ENCODE measurements around the gene MMP17. TPM values are rescaled to one million over a fixed set of nuclear protein-coding genes. Genes with fewer than 3 reads are reported as not detected.

MMP17 gene
- polyA plus RNA-seq, 3 donors, result 2.8 to 78.3 (median 3.0) TPM

- no peaks in the 10 kb centered on the region for H3K9me3 ChIP-seq (replicated peaks in 1 of 2; ENCODE audit: control insufficient read depth in 1 of 2, insufficient read depth in 1 of 2, low read length in 2 of 2)
- no peaks in the 10 kb centered on the region for H3K79me2 ChIP-seq (ENCODE audit: insufficient read depth, low read length)
- DNase-seq, result no peak
- H3K27me3 Mint-ChIP-seq (ENCODE audit: low read depth in 3 of 3), result peaks cover 0 to 2% (median 0%) of the 10 kb centered on the region in 3 donors
- peaks cover 51 to 76% of the 10 kb centered on the region in 2 donors for H3K36me3 ChIP-seq (replicated peaks in 1 of 2; ENCODE audit: control insufficient read depth in 1 of 2, insufficient read depth in 2 of 2, low read length in 2 of 2)
- no CpG with 5 or more reads among the region's 2 CpGs for WGBS (ENCODE audit: insufficient coverage)
- H3K4me3 ChIP-seq (replicated peaks in 1 of 3; ENCODE audit: low read depth in 2 of 3, low read length in 3 of 3), result no peak overlapping the region
- H3K4me1 ChIP-seq (ENCODE audit: control insufficient read depth in 1 of 2, insufficient read depth in 2 of 2, low read length in 2 of 2), result peaks cover 0 to 7% of the 10 kb centered on the region in 2 donors
- peaks cover 63 to 78% of the 10 kb centered on the region in 2 donors for H3K36me3 Mint-ChIP-seq
- H3K27ac ChIP-seq (ENCODE audit: low read depth in 1 of 2, low read length in 2 of 2), result no peak overlapping the region
- no peak overlapping the region for H3K9ac ChIP-seq (ENCODE audit: insufficient read depth, low read length, poor library complexity, severe bottlenecking)
- H3K27me3 ChIP-seq (ENCODE audit: control insufficient read depth in 2 of 2, insufficient read depth in 2 of 2, low read length in 2 of 2), result no peaks in the 10 kb centered on the region
- H3K4me3 Mint-ChIP-seq, result no peak overlapping the region
- no peak for TF ChIP-seq CTCF (IDR thresholded peaks at IDR 0.05)
- H3K27ac Mint-ChIP-seq, result no peak overlapping the region
- peaks cover 9% of the 10 kb centered on the region for H3K4me1 Mint-ChIP-seq
- H4K20me1 ChIP-seq (ENCODE audit: insufficient read depth, low read length), result peaks cover 6% of the 10 kb centered on the region
- no peak overlapping the region for H2AFZ ChIP-seq (ENCODE audit: insufficient read depth, low read depth, low read length, poor library complexity, severe bottlenecking)
- intact Hi-C loops (cut with micrococcal nuclease), result no loop called here
- H3K4me2 ChIP-seq (replicated peaks; ENCODE audit: extremely low read depth, low read length, poor library complexity, severe bottlenecking), result no peak overlapping the region
- no peaks in the 10 kb centered on the region for H3K9me3 Mint-ChIP-seq
These were observed 46.1 kb upstream of the MMP17 start for GRCh38 chr12:131782061-131782460.

- WGBS (ENCODE audit: insufficient coverage), result 16% methylated on average over 5 of the region's 10 CpGs
- peaks cover 9% of the 10 kb centered on the region for H3K4me1 Mint-ChIP-seq
- H4K20me1 ChIP-seq (ENCODE audit: insufficient read depth, low read length), result peaks cover 6% of the 10 kb centered on the region
- no peak overlapping the region for H3K4me2 ChIP-seq (replicated peaks; ENCODE audit: extremely low read depth, low read length, poor library complexity, severe bottlenecking)
- H3K79me2 ChIP-seq (ENCODE audit: insufficient read depth, low read length), result no peaks in the 10 kb centered on the region
- peaks cover 0 to 2% (median 0%) of the 10 kb centered on the region in 3 donors for H3K27me3 Mint-ChIP-seq (ENCODE audit: low read depth in 3 of 3)
- no peak for TF ChIP-seq CTCF (IDR thresholded peaks at IDR 0.05)
- no peaks in the 10 kb centered on the region for H3K27me3 ChIP-seq (ENCODE audit: control insufficient read depth in 2 of 2, insufficient read depth in 2 of 2, low read length in 2 of 2)
- DNase-seq, result peak; percentile 12 to 63 (median 28)
- peak overlapping the region in 3 of 7 donors; percentile 60 to 82 (median 74) for H3K27ac Mint-ChIP-seq
- no peak overlapping the region for H3K9ac ChIP-seq (ENCODE audit: insufficient read depth, low read length, poor library complexity, severe bottlenecking)
- H3K4me3 Mint-ChIP-seq, result no peak overlapping the region
- peaks cover 0 to 7% of the 10 kb centered on the region in 2 donors for H3K4me1 ChIP-seq (ENCODE audit: control insufficient read depth in 1 of 2, insufficient read depth in 2 of 2, low read length in 2 of 2)
- peaks cover 62 to 78% of the 10 kb centered on the region in 2 donors for H3K36me3 Mint-ChIP-seq
- H3K27ac ChIP-seq (ENCODE audit: low read depth in 1 of 2, low read length in 2 of 2), result peak overlapping the region in 1 of 2 donors; percentile 50
- no peaks in the 10 kb centered on the region for H3K9me3 Mint-ChIP-seq
- no peak overlapping the region for H3K4me3 ChIP-seq (replicated peaks in 1 of 3; ENCODE audit: low read depth in 2 of 3, low read length in 3 of 3)
- H3K9me3 ChIP-seq (replicated peaks in 1 of 2; ENCODE audit: control insufficient read depth in 1 of 2, insufficient read depth in 1 of 2, low read length in 2 of 2), result no peaks in the 10 kb centered on the region
- no peak overlapping the region for H2AFZ ChIP-seq (ENCODE audit: insufficient read depth, low read depth, low read length, poor library complexity, severe bottlenecking)
- H3K36me3 ChIP-seq (replicated peaks in 1 of 2; ENCODE audit: control insufficient read depth in 1 of 2, insufficient read depth in 2 of 2, low read length in 2 of 2), result peaks cover 55 to 76% of the 10 kb centered on the region in 2 donors
- intact Hi-C loops (cut with micrococcal nuclease), result no loop called here
These were observed 44.2 kb upstream of the MMP17 start for GRCh38 chr12:131783915-131784541.
